PC-3 (cell line): Measurements from ENCODE around the gene CST11. TPM values are rescaled to one million over a fixed set of nuclear protein-coding genes. Genes with fewer than 3 reads are reported as not detected.

Experiments used
- ATAC-seq: fragments of 200-7000 bp; cut with Tn5 transposase; 2 replicates; pipeline ENCODE4 v1.9.1; 2020; ENCODE audit warnings: mild to moderate bottlenecking, moderate library complexity
- BruUV-seq: library from RNA; stranded (reverse); fragments of 400-500 nt; replicated peaks from 2 replicates; lab custom pipeline; 2021; lab: Mats Ljungman, UMichigan
- CTCF ChIA-PET: fragments of 300-600 bp; sonication (Branson Sonifier 250); formaldehyde crosslinking; loops from one replicate; lab custom pipeline; 2022; ENCODE audit warnings: antibody characterized with exemption; lab: Charles Lee
- POLR2A ChIA-PET: fragments of 300-600 bp; sonication (Branson Sonifier 250); formaldehyde crosslinking; loops from one replicate; lab custom pipeline; 2022; ENCODE audit warnings: antibody characterized with exemption; ENCODE audit not compliant: unreplicated experiment; lab: Charles Lee
- DNase-seq: peaks from one replicate; pipeline ENCODE4 v3.0.0-alpha.2; 2015
- H2AFZ ChIP-seq: fragments of 300-600 bp; sonication (generic); 2 replicates; pipeline ENCODE4 v1.6.0; 2016; ENCODE audit warnings: antibody characterized with exemption, low read length
- H3F3A ChIP-seq: fragments of 300-600 bp; sonication (generic); one replicate; pipeline ENCODE4 v1.6.0; 2017; ENCODE audit warnings: antibody characterized with exemption, low read length, control low read depth, mild to moderate bottlenecking; ENCODE audit not compliant: unreplicated experiment
- H3K27ac ChIP-seq: fragments of 300-600 bp; sonication (generic); 2 replicates; pipeline ENCODE4 v1.5.1; 2016; ENCODE audit warnings: mild to moderate bottlenecking, low read length
- H3K27me3 ChIP-seq: fragments of 300-600 bp; sonication (generic); 2 replicates; pipeline ENCODE4 v1.6.1; 2016; ENCODE audit warnings: low read length, mixed read lengths
- H3K36me3 ChIP-seq: fragments of 300-600 bp; sonication (generic); 2 replicates; pipeline ENCODE4 v1.6.1; 2016; ENCODE audit warnings: low read depth, mixed run types, low read length, mixed read lengths
- H3K4me1 ChIP-seq: fragments of 300-600 bp; sonication (generic); 2 replicates; pipeline ENCODE4 v1.5.1; 2016; ENCODE audit warnings: low read length; ENCODE audit not compliant: insufficient read depth
- H3K4me2 ChIP-seq: fragments of 300-600 bp; sonication (generic); 2 replicates; pipeline ENCODE4 v1.6.0; 2016; ENCODE audit warnings: low read length
- H3K4me3 ChIP-seq: fragments of 300-600 bp; sonication (generic); 2 replicates; pipeline ENCODE4 v1.5.1; 2016; ENCODE audit warnings: mild to moderate bottlenecking, low read length, mixed read lengths
- H3K79me2 ChIP-seq: fragments of 300-600 bp; sonication (generic); 2 replicates; pipeline ENCODE4 v1.6.1; 2017; ENCODE audit warnings: low read length, mixed read lengths
- H3K9ac ChIP-seq: fragments of 300-600 bp; sonication (generic); 2 replicates; pipeline ENCODE4 v1.6.0; 2016; ENCODE audit warnings: mild to moderate bottlenecking, low read length
- H3K9me2 ChIP-seq: fragments of 300-600 bp; sonication (generic); replicated peaks from 2 replicates; pipeline ENCODE4 v1.6.1; 2016; ENCODE audit warnings: mixed run types, low read length, mixed read lengths
- H3K9me3 ChIP-seq: fragments of 300-600 bp; sonication (generic); 2 replicates; pipeline ENCODE4 v1.6.1; 2016; ENCODE audit warnings: low read length, mixed read lengths
- H4K20me1 ChIP-seq: fragments of 300-600 bp; sonication (generic); 2 replicates; pipeline ENCODE4 v1.6.1; 2016; ENCODE audit warnings: low read length, mixed read lengths
- CTCF ChIP-seq: fragments of 300-600 bp; sonication (generic); conservative IDR thresholded peaks from 2 replicates; pipeline ENCODE4 v1.5.1; 2017; ENCODE audit warnings: antibody characterized with exemption, low read depth, mild to moderate bottlenecking, low read length
- EZH2 ChIP-seq: fragments of 300-600 bp; sonication (generic); IDR thresholded peaks from one replicate; pipeline ENCODE4 v1.6.1; 2017; ENCODE audit warnings: antibody characterized with exemption, mild to moderate bottlenecking, low read length; ENCODE audit not compliant: unreplicated experiment
- EZH2phosphoT487 ChIP-seq: fragments of 300-600 bp; sonication (generic); IDR thresholded peaks from 2 replicates; pipeline ENCODE4 v1.6.1; 2018; ENCODE audit warnings: mild to moderate bottlenecking, antibody characterized with exemption, low read length, borderline replicate concordance
- intact Hi-C: fragments of 100-400 bp; cut with micrococcal nuclease; formaldehyde crosslinking; loops from 2 replicates; pipeline ENCODE4 v1.9.0; 2023
- total RNA-seq: library from RNA; depleted of rRNA; stranded (reverse); fragments of >200 nt; gene quantifications from 2 replicates; pipeline ENCODE4 v1.2.3, GENCODE V29; 2014

CST11 gene
- total RNA-seq, 1 experiment from 2014 or later, result not detected

- Histone ChIP-seq H3K4me3 (no peak overlapping the region), H3K27ac (no peak overlapping the region), H3K9me3 (no peaks in the 10 kb centered on the region), H3K9ac (no peak overlapping the region), H3K27me3 (peaks cover 6% of the 10 kb centered on the region; the same call in 1 of the 2 replicates), H3K36me3 (no peaks in the 10 kb centered on the region), H2AFZ (peak overlapping the region; percentile 28; the same call in 1 of the 2 replicates), H3F3A (no peaks in the 10 kb centered on the region), H4K20me1 (no peaks in the 10 kb centered on the region), H3K4me1 (peaks cover 10% of the 10 kb centered on the region), H3K4me2 (peak overlapping the region; percentile 44), H3K79me2 (no peaks in the 10 kb centered on the region), H3K9me2 (no peaks in the 10 kb centered on the region)
- no TSS peak for BruUV-seq
- peak; percentile 75 for ATAC-seq
- intact Hi-C loops, result no loop called here
- TF ChIP-seq EZH2 (no peak), CTCF (no peak), EZH2phosphoT487 (no peak)
- peak; percentile 93 for DNase-seq
- POLR2A ChIA-PET, result no interaction called here
- CTCF ChIA-PET, result interaction anchor here (1.3 kb wide), 1 partner anchor 96 kb away, joined by 4 read pairs; no protein-coding TSS in a partner anchor
These were observed 7.0 kb downstream of the CST11 start for GRCh38 chr20:23445596-23446217.

GRCh38 chr20:23444859-23445258, 7.8 kb downstream of the CST11 start:
- Histone ChIP-seq H3K4me1 (peaks cover 10% of the 10 kb centered on the region), H3F3A (no peaks in the 10 kb centered on the region), H3K4me2 (no peak overlapping the region), H3K27me3 (no peaks in the 10 kb centered on the region), H3K9me3 (no peaks in the 10 kb centered on the region), H2AFZ (no peak overlapping the region), H4K20me1 (no peaks in the 10 kb centered on the region), H3K36me3 (no peaks in the 10 kb centered on the region), H3K9ac (no peak overlapping the region), H3K27ac (no peak overlapping the region), H3K4me3 (no peak overlapping the region), H3K79me2 (no peaks in the 10 kb centered on the region), H3K9me2 (no peaks in the 10 kb centered on the region)
- no TSS peak for BruUV-seq
- ChIA-PET POLR2A (no interaction called here), CTCF (interaction anchor here (1.3 kb wide), 1 partner anchor 95 kb away, joined by 4 read pairs; no protein-coding TSS in a partner anchor)
- no peak for DNase-seq
- ATAC-seq, result no peak
- intact Hi-C loops, result no loop called here
- TF ChIP-seq EZH2 (no peak), EZH2phosphoT487 (no peak), CTCF (no peak)

- Histone ChIP-seq H3K27ac (no peak overlapping the region), H3K27me3 (no peaks in the 10 kb centered on the region; the same call in 1 of the 2 replicates), H3K79me2 (no peaks in the 10 kb centered on the region), H3K4me1 (peaks cover 10% of the 10 kb centered on the region), H2AFZ (no peak overlapping the region), H3F3A (no peaks in the 10 kb centered on the region), H3K4me3 (no peak overlapping the region), H3K4me2 (no peak overlapping the region), H3K36me3 (no peaks in the 10 kb centered on the region), H4K20me1 (no peaks in the 10 kb centered on the region), H3K9me2 (no peaks in the 10 kb centered on the region), H3K9ac (no peak overlapping the region), H3K9me3 (no peaks in the 10 kb centered on the region)
- ATAC-seq, result no peak
- intact Hi-C loops, result no loop called here
- ChIA-PET CTCF (no interaction called here), POLR2A (no interaction called here)
- TF ChIP-seq EZH2phosphoT487 (no peak), EZH2 (no peak), CTCF (no peak)
- BruUV-seq, result no TSS peak
- no peak for DNase-seq
These were observed 10.2 kb downstream of the CST11 start for GRCh38 chr20:23442436-23442835.
